NCI-H2227 treated with DMSO at 0.1 percent for 48 hours (cell line): ENCODE data around the gene CERKL.

Experiments used
- DNase-seq: peaks from one replicate; lab custom pipeline; 2025; lab: John Stamatoyannopoulos, UW

CERKL gene

DNA sequence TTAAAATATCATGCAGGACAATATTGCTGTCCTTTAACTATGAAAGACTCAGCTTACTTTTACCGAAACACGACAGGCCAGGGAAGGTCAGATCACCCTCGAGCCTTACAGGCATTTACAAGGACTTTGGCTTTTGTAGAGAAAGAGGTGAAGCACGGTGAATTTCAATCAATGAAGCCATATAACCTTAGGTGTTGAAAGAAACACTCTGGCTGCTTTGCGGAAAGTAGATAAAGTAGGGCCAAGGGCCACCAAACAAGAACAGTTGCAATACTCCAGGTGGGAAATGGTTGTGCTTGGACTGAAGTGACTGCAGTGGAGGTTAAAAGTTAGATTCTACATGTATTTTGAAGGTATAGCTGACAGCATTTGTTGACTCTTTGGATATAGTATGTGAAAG, 80.5 kb downstream of the CERKL start:
- DNase-seq: no peak

DNA sequence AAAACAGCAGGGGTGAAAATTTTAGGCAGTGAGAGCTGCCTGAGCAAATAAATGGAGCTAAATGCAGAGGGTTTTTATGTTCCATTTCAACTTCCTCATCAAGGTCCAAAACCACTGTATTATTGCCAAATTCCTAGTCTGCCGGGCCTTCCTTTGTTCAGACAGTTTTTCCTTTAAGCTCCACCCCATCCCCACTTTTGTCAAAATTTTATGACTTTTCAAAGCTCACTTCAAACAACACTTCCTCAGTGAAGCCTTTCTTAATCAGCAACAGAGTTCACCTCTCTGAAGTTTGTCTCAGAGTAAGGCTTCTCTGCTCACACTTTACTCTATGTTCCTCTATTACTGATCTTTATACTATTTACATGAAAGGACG, 81.3 kb downstream of the CERKL start:
- no peak for DNase-seq

- no peak for DNase-seq
These were observed 81.8 kb downstream of the CERKL start for GRCh38 chr2:181575024-181575649.

DNA sequence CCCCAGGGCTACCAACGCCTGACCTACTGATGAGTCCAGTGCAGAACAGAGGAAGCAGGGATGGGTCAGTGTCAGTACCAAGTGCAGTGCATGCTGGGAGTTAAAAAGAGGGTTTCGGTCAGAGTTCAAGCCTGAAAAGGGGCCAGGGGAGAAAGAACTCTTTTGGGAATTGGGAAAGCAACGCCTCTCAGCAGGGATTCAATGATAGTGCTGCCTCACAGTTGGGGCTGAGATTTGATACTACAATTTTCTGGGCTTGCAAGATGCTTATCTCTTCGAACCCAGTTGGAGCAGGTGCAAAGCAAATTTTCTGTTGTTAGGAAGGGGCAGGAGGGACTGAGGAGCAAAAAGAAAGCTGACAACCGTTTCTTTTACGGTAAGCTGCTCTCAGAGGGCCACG, 82.6 kb downstream of the CERKL start:
- peak; percentile 97 for DNase-seq

DNA sequence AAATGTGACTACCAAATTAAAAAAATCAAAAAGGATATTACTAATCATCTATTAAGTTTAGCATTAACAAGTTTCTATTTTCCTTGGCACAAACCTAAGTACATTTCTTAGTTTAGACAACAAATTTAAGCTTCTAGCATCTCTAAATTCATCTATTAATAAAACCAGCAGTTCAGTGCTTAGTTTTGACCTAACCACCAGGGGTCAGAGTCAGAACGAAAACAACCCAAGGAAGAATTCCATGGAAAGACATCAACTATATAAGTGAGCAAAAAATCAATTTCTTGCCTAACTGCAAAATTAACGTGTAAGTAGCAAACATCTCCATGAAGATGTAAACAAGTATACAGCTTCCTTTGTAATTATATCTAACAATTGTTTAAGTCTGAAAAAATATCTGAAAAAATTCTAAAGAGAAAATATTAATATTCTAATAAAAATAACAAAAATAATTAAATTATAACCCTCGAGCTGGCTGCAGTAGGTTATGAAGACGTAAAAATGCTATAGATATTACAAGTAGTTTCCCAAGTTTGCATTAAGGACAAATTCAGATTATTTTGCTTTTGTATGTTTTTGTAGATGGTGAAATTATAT, 83.7 kb downstream of the CERKL start:
- DNase-seq: peak; percentile 38

DNA sequence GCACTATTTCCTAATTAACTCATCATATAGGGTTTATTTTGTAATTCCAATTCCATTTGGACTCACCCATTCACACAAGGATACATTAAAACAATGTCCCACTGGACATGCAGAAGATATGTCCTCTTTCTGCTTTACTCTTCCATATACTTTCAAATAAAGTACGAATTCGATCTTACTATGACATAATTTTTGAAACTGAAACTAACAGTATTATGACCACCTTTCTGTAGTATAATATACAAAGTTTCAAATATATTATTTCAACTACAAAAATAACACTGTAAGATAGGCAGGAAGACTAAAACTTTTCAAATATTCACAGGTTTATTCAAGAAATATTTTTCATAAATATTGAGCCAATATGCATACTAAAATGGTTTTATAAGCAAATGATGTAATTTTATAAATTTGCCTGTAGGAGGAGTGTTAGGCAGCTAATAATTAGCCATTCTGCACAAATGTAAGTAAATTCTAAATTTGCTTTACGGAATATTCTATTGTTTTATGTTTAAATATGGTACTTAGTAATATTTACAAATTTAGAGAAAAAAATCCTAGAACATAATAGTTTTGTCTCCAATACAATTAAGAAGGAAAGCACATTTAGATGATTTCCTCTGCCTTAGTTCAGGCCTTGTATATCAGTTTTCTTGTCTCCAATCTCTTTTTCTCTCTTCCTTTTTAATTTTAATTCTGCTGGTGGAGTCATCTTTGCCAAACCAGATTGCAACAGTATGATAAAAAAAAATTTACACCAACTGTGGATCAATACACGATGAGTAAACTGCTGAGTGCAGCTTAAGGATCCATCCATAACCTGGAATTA, 85.9 kb downstream of the CERKL start:
- no peak for DNase-seq

DNA sequence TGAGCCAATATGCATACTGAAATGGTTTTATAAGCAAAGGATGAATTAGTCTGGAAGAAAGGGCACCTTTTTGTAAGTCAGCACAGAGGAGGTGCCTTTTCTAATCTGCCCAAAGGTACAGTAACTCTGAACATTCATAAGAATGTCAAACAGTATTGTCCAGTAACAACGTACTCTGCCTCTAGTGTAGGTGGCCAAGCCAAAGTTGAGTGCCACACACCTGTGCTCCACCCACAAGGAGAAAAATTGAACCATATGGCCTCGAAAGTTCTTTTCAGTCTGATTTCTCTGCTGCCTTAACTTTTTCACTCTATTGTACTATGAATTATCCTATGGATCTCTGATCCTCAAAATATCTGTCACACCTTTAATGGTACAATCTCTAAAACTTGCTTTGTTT, 86.8 kb downstream of the CERKL start:
- DNase-seq: no peak

- no peak for DNase-seq
These were observed 90.4 kb downstream of the CERKL start for GRCh38 chr2:181566334-181567032.

DNA sequence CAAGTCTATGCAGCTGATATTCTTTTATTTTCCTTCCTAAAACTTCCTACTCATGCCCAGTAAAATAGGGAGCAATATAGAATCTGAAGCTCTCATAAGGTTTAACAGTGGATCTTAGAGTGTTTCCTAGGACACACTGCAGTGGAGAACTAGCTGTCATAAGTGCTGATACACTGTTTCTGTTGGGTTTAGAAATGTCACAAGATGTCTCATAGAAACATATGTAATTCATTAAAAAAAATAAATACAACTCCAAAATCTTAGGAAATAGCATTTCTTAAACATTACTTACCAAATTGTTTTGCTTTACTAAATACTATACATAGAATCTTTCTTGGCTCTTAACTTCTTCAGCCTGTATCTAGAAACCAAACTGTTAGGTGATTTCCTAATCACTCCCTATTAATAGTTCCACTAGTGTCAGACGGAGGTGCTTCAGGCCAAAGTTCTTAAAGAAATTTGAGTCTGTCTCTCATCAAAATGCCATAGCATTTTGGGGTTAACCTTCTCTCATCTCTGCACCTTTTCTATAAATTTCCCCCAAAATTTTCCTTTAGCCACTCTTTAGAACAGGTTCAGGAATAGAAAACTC, 93.7 kb downstream of the CERKL start:
- no peak for DNase-seq

- DNase-seq: no peak
These were observed 98.5 kb downstream of the CERKL start for GRCh38 chr2:181558371-181558770.

- DNase-seq: peak; percentile 34
These were observed 102.7 kb downstream of the CERKL start for GRCh38 chr2:181554061-181554830.

DNA sequence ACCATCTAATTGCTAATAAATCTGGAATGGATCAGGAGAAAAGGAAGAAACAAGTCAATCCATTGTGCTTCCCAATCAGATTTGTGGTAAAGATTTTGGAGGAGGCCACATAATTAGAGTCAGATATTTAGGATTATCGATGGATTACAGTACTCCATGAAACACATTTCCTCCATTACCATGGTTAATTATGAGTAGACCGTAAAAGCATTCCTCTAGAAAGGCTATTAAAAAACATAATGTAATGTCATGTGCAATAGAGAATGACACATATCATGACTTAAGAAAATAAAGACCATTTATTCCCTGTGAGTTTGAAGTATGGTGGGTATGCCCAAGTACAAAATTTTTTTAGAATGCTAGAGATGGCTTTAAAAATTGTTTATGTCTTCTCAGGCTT, 103.7 kb downstream of the CERKL start:
- no peak for DNase-seq

DNA sequence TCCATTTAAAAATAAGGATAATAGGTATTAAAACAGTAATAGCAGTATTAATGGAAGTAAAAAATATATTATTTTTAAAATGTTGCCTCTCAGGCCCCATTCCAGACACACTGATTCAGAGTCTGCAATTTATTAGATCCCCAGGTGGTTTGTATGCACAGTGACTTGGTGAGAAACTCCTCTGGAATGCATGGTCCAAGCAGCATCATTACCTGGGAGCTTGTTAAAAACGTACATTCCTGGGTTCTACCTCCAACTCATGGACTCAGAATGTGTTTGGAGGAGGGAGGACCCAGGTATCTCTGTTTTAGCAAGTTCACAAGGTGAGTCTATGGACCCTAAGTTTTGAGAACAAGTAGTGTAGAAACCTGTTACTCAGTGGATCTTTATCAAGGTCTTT, 104.1 kb downstream of the CERKL start:
- DNase-seq: no peak

- DNase-seq: no peak
These were observed 110.8 kb downstream of the CERKL start for GRCh38 chr2:181546086-181546485.

- DNase-seq: no peak
These were observed 114.7 kb downstream of the CERKL start for GRCh38 chr2:181542170-181542569.

DNA sequence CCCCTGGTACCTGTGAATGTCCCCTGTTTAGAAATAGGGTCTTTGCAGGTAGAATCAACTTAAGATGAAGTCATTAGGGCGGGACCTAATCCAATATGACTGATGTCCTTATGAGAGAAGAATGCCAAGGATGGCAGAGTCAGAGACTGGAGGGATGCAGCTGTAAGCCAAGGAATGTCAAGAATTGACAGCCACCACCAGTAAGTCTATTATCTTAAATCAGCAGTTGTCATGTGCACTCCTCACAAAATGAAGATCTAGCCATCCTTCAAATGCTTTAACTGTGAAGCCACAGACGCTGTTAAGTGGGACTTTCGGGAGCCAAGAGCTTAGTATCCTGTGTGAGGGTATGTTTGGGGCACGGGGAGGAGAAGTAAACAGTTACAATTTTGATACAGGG, 116.5 kb downstream of the CERKL start:
- DNase-seq: no peak

GRCh38 chr2:181536730-181537129, 120.2 kb downstream of the CERKL start:
- no peak for DNase-seq

- no peak for DNase-seq
These were observed 128.5 kb downstream of the CERKL start for GRCh38 chr2:181528441-181528840.

- no peak for DNase-seq
These were observed 129.8 kb downstream of the CERKL start for GRCh38 chr2:181527058-181527457.

GRCh38 chr2:181526014-181526413, 130.9 kb downstream of the CERKL start:
- DNase-seq: no peak

DNA sequence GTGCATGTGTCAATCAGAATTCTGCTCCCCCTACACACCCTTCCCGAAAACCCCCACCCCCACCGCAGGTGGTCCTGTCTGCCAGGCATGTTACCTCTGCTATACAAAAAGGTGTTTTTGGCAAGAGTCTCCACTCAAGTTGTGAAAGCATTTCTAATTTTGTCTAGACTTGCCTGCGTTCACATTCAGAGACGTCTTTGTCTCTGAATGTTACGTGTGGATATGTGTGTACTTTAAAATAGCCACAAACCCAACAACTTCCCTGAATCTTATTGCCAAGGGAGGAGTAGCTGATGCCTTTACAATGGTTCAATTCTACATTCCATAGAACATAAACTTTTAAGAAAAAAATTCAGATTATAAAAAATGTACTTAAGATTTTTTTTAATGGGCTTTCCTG, 133.1 kb downstream of the CERKL start:
- DNase-seq: no peak

- DNase-seq: no peak
These were observed 136.7 kb downstream of the CERKL start for GRCh38 chr2:181520253-181520652.
